HG03060 (cell line): ENCODE data around the gene FAM111B.
A peak's percentile ranks its signal among the peaks of the same experiment; 100 is the strongest.

ENCODE experiments used
- ATAC-seq: cut with Tn5 transposase; IDR thresholded peaks from one replicate; pipeline ENCODE4 v1.9.1; 2021; ENCODE audit warnings: low read depth, moderate number of reproducible peaks; ENCODE audit not compliant: unreplicated experiment

FAM111B gene

GRCh38 chr11:59151761-59152160 lies 44.7 kb downstream of the FAM111B start:
- no peak for ATAC-seq

- ATAC-seq: peak; percentile 65
These were observed 45.4 kb downstream of the FAM111B start for GRCh38 chr11:59152312-59152951.

- no peak for ATAC-seq
These were observed 47.6 kb downstream of the FAM111B start for GRCh38 chr11:59154610-59155009.

GRCh38 chr11:59157433-59157832 lies 50.4 kb downstream of the FAM111B start:
- ATAC-seq: no peak

GRCh38 chr11:59158206-59159068 lies 51.4 kb downstream of the FAM111B start:
- peak; percentile 85 for ATAC-seq

GRCh38 chr11:59164028-59164427 lies 57.0 kb downstream of the FAM111B start:
- no peak for ATAC-seq

- peak; percentile 56 for ATAC-seq
These were observed 64.7 kb downstream of the FAM111B start, which contains the start of gene DTX4 for GRCh38 chr11:59171508-59172322. Gene DTX4 (plus strand): TSS chr11:59172132. CDS start chr11:59172596, 464 bp downstream.

GRCh38 chr11:59172345-59173079 lies 65.5 kb downstream of the FAM111B start:
- peak; percentile 34 for ATAC-seq

GRCh38 chr11:59173080-59173963 lies 66.3 kb downstream of the FAM111B start:
- no peak for ATAC-seq

GRCh38 chr11:59173964-59174663 lies 67.1 kb downstream of the FAM111B start:
- ATAC-seq: no peak

- ATAC-seq: no peak
These were observed 67.6 kb downstream of the FAM111B start for GRCh38 chr11:59174664-59175033.

- ATAC-seq: no peak
These were observed 68.1 kb downstream of the FAM111B start for GRCh38 chr11:59175091-59175501.

- no peak for ATAC-seq
These were observed 69.3 kb downstream of the FAM111B start for GRCh38 chr11:59176330-59176729.
